Measurements from ENCODE around the gene AIP. TPM values are rescaled to one million over a fixed set of nuclear protein-coding genes. Genes with fewer than 3 reads are reported as not detected.

AIP gene
- total RNA-seq, 1 experiment from 2014 or later, result 35.6 TPM

- H3K4me2 ChIP-seq (ENCODE audit: insufficient read depth, insufficient read length, low read length), result no peak overlapping the region
These were observed 31.3 kb downstream of the AIP start for GRCh38 chr11:67514116-67514515.

More at GRCh38 chr11:67514116-67514515, 31.3 kb downstream of the AIP start:
- WGBS (ENCODE audit: extremely low coverage, insufficient read length, low lambda C conversion rate), result no CpG with 5 or more reads among the region's 7 CpGs
- Mint-ChIP-seq H3K36me3 (ENCODE audit: insufficient read depth in 1 of 3, low read depth in 3 of 3) (no peaks in the 10 kb centered on the region), H3K27ac (no peak overlapping the region), H3K27me3 (ENCODE audit: low read depth) (peaks cover 52% of the 10 kb centered on the region), H3K4me3 (no peak overlapping the region), H3K4me1 (peaks cover 1 to 2% of the 10 kb centered on the region in 2 experiments), H3K9me3 (no peaks in the 10 kb centered on the region; a peak in 1 of 5 replicates)
- Histone ChIP-seq H3K27me3 (ENCODE audit: insufficient read depth, low read length) (no peaks in the 10 kb centered on the region), H3K56ac (ENCODE audit: insufficient read length, low read depth, low read length) (no peak overlapping the region), H3K79me1 (ENCODE audit: insufficient read depth, low read depth, low read length, poor library complexity, severe bottlenecking) (no peaks in the 10 kb centered on the region), H4K20me1 (ENCODE audit: control insufficient read depth, insufficient read depth, insufficient read length) (no peaks in the 10 kb centered on the region), H3K18ac (ENCODE audit: insufficient read length, low read depth, low read length) (no peak overlapping the region), H3K27ac (ENCODE audit: insufficient read length, low read depth, low read length) (no peak overlapping the region), H3K4me1 (ENCODE audit: insufficient read depth, low read length) (no peaks in the 10 kb centered on the region), H3K9me3 (ENCODE audit: control insufficient read depth, low read depth, low read length) (no peaks in the 10 kb centered on the region), H2BK15ac (ENCODE audit: low read depth, low read length) (no peak overlapping the region), H2BK120ac (ENCODE audit: low read depth, low read length, poor library complexity, severe bottlenecking) (no peak overlapping the region), H2AFZ (ENCODE audit: low read length) (no peak overlapping the region), H2BK12ac (ENCODE audit: insufficient read length, low read depth, low read length) (no peak overlapping the region), H2BK20ac (ENCODE audit: low read depth, low read length, poor library complexity, severe bottlenecking) (no peak overlapping the region), H3K14ac (ENCODE audit: insufficient read depth, low read length) (no peak overlapping the region), H4K91ac (ENCODE audit: insufficient read length, low read depth, low read length) (no peak overlapping the region), H2AK5ac (ENCODE audit: insufficient read length, low read length) (no peak overlapping the region), H3K23ac (ENCODE audit: insufficient read length, low read depth, low read length) (no peak overlapping the region), H3K23me2 (ENCODE audit: insufficient read length, low read depth, low read length, poor library complexity, severe bottlenecking) (no peaks in the 10 kb centered on the region), H3K9ac (ENCODE audit: extremely low read depth, insufficient read length, low read length) (no peak overlapping the region), H3K4ac (ENCODE audit: low read depth, low read length) (no peak overlapping the region), H3K79me2 (ENCODE audit: insufficient read depth, low read length) (peaks cover 2% of the 10 kb centered on the region; the same call in 1 of the 2 replicates), H3T11ph (ENCODE audit: low read length) (no peak overlapping the region), H4K5ac (ENCODE audit: insufficient read length, low read depth, low read length) (no peak overlapping the region), H4K8ac (replicated peaks; ENCODE audit: insufficient read length, low read depth, low read length) (no peak overlapping the region), H2BK5ac (ENCODE audit: insufficient read length, low read length) (no peak overlapping the region)
- DNase-seq, result no peak
- TF ChIP-seq, protein P1, sequence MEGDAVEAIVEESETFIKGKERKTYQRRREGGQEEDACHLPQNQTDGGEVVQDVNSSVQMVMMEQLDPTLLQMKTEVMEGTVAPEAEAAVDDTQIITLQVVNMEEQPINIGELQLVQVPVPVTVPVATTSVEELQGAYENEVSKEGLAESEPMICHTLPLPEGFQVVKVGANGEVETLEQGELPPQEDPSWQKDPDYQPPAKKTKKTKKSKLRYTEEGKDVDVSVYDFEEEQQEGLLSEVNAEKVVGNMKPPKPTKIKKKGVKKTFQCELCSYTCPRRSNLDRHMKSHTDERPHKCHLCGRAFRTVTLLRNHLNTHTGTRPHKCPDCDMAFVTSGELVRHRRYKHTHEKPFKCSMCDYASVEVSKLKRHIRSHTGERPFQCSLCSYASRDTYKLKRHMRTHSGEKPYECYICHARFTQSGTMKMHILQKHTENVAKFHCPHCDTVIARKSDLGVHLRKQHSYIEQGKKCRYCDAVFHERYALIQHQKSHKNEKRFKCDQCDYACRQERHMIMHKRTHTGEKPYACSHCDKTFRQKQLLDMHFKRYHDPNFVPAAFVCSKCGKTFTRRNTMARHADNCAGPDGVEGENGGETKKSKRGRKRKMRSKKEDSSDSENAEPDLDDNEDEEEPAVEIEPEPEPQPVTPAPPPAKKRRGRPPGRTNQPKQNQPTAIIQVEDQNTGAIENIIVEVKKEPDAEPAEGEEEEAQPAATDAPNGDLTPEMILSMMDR (conservative IDR thresholded peaks at IDR 0.05), result no peak

Measured in H9 (cell line).